Measurements from ENCODE around the gene CDO1. TPM values are rescaled to one million over a fixed set of nuclear protein-coding genes. Genes with fewer than 3 reads are reported as not detected.
A peak's percentile ranks its signal among the peaks of the same experiment; 100 is the strongest.
"Not testable (repeated sequence)": the region's sequence is repeated elsewhere in the genome, so short reads cannot be mapped to it uniquely, and the experiment has no call there.

The CDO1 gene
- total and polyA plus RNA-seq, 3 donors from 2014 or later = 31.6 to 45.0 (median 41.3) TPM

- DNase-seq = no peak
- Histone ChIP-seq H3K27me3 (no peaks in the 10 kb centered on the region), H3K4me3 (no peak overlapping the region), H3K4me1 (peaks cover 8% of the 10 kb centered on the region), H3K36me3 (ENCODE audit: low read depth, missing control alignments) (no peaks in the 10 kb centered on the region), H3K27ac (no peak overlapping the region), H3K9me3 (no peaks in the 10 kb centered on the region)
- no peak for TF ChIP-seq CTCF (IDR thresholded peaks at IDR 0.05)
- no peak for TF ChIP-seq POLR2A (IDR thresholded peaks at IDR 0.05)
- intact Hi-C loops (cut with DNase I; ENCODE audit: low total_unique reads) = no loop called here
- 92 to 93% methylated on average over 4 of the region's 4 CpGs for WGBS, 2 donors
Observed at GRCh38 chr5:115835481-115835880, 19.0 kb upstream of the CDO1 start.

- 59 to 60% methylated on average over 2 of the region's 2 CpGs for WGBS, 2 donors
- Histone ChIP-seq H3K36me3 (ENCODE audit: low read depth, missing control alignments) (no peaks in the 10 kb centered on the region), H3K4me3 (no peak overlapping the region), H3K27me3 (no peaks in the 10 kb centered on the region), H3K9me3 (no peaks in the 10 kb centered on the region), H3K4me1 (no peaks in the 10 kb centered on the region), H3K27ac (no peak overlapping the region)
- peak; percentile 37 for DNase-seq
- TF ChIP-seq CTCF (IDR thresholded peaks at IDR 0.05) (peak; percentile 57 to 79 (median 72)), POLR2A (IDR thresholded peaks at IDR 0.05) (no peak)
- intact Hi-C loops (cut with DNase I; ENCODE audit: low total_unique reads) = no loop called here
Observed at GRCh38 chr5:115831163-115831768, 14.8 kb upstream of the CDO1 start.

GRCh38 chr5:115829913-115830312 is 13.5 kb upstream of the CDO1 start:
- no peaks in the 10 kb centered on the region for H3K9me3 ChIP-seq
- no peak overlapping the region for H3K4me3 ChIP-seq
- intact Hi-C loops (cut with DNase I; ENCODE audit: low total_unique reads) = no loop called here
- no peaks in the 10 kb centered on the region for H3K36me3 ChIP-seq (ENCODE audit: low read depth, missing control alignments)
- TF ChIP-seq POLR2A (IDR thresholded peaks at IDR 0.05) (no peak), CTCF (IDR thresholded peaks at IDR 0.05) (no peak)
- H3K27me3 ChIP-seq = no peaks in the 10 kb centered on the region
- H3K4me1 ChIP-seq = no peaks in the 10 kb centered on the region
- no peak for DNase-seq
- WGBS, 2 donors = 81 to 96% methylated on average over 5 of the region's 5 CpGs
- H3K27ac ChIP-seq = no peak overlapping the region

GRCh38 chr5:115825948-115826347 is 9.5 kb upstream of the CDO1 start:
- no peak for DNase-seq
- Histone ChIP-seq H3K4me1 (no peaks in the 10 kb centered on the region), H3K4me3 (no peak overlapping the region), H3K27ac (no peak overlapping the region), H3K27me3 (no peaks in the 10 kb centered on the region), H3K36me3 (ENCODE audit: low read depth, missing control alignments) (no peaks in the 10 kb centered on the region), H3K9me3 (no peaks in the 10 kb centered on the region)
- intact Hi-C loops (cut with DNase I; ENCODE audit: low total_unique reads) = no loop called here
- WGBS, 2 donors = 94 to 96% methylated on average over 4 of the region's 4 CpGs
- TF ChIP-seq POLR2A (IDR thresholded peaks at IDR 0.05) (no peak), CTCF (IDR thresholded peaks at IDR 0.05) (no peak)

- H3K4me1 ChIP-seq; H3K9me3 ChIP-seq; DNase-seq; H3K27ac ChIP-seq; H3K36me3 ChIP-seq (ENCODE audit: low read depth, missing control alignments); H3K4me3 ChIP-seq; intact Hi-C loops (cut with DNase I; ENCODE audit: low total_unique reads); H3K27me3 ChIP-seq: not testable (repeated sequence)
- WGBS, 2 donors = 96 to 100% methylated on average over 1 of the region's 1 CpG
Observed at GRCh38 chr5:115824983-115825382, 8.5 kb upstream of the CDO1 start.

Data from testis (tissue), 3 donors.